ENCODE data around the gene LBHD2.

GRCh38 chr14:103127861-103128598, 44.0 kb downstream of the LBHD2 start:
- TF ChIP-seq POLR2A (IDR thresholded peaks at IDR 0.05) = no peak
- TF ChIP-seq CTCF (IDR thresholded peaks at IDR 0.05) = no peak
